Smooth muscle cell (in vitro differentiated cells): ENCODE results near the gene ACOT8. TPM values are rescaled to one million over a fixed set of nuclear protein-coding genes. Genes with fewer than 3 reads are reported as not detected.

Experiments
- DNase-seq: peaks from one replicate; lab custom pipeline; 2025; ENCODE audit not compliant: unreplicated experiment; lab: John Stamatoyannopoulos, UW
- H2AFZ ChIP-seq: fragments of 200-600 bp; sonication (generic); 2 replicates; pipeline ENCODE4 v1.6.0; 2016; ENCODE audit warnings: antibody characterized with exemption, low read depth, mild to moderate bottlenecking
- H3F3A ChIP-seq: fragments of 200-600 bp; sonication (generic); 2 replicates; pipeline ENCODE4 v1.6.0; 2017; ENCODE audit warnings: antibody characterized with exemption, low read depth
- H3K27ac ChIP-seq: fragments of 200-600 bp; sonication (generic); 2 replicates; pipeline ENCODE4 v1.5.1; 2016; ENCODE audit warnings: low read depth, mild to moderate bottlenecking
- H3K27me3 ChIP-seq: fragments of 200-600 bp; sonication (generic); 2 replicates; pipeline ENCODE4 v1.6.1; 2016; ENCODE audit warnings: low read depth, mild to moderate bottlenecking
- H3K36me3 ChIP-seq: fragments of 200-600 bp; sonication (generic); 2 replicates; pipeline ENCODE4 v1.5.1; 2016; ENCODE audit warnings: low read depth
- H3K4me1 ChIP-seq: fragments of 200-600 bp; sonication (generic); 2 replicates; pipeline ENCODE4 v1.5.1; 2016; ENCODE audit warnings: low read depth
- H3K4me2 ChIP-seq: fragments of 200-600 bp; sonication (generic); 2 replicates; pipeline ENCODE4 v1.6.0; 2016; ENCODE audit warnings: mild to moderate bottlenecking
- H3K4me3 ChIP-seq: fragments of 200-600 bp; sonication (generic); 2 replicates; pipeline ENCODE4 v1.5.1; 2016; ENCODE audit warnings: mild to moderate bottlenecking
- H3K79me2 ChIP-seq: fragments of 200-600 bp; sonication (generic); 2 replicates; pipeline ENCODE4 v1.6.0; 2016; ENCODE audit warnings: low read depth, mild to moderate bottlenecking
- H3K9ac ChIP-seq: fragments of 200-600 bp; sonication (generic); 2 replicates; pipeline ENCODE4 v1.6.0; 2016; ENCODE audit warnings: low read depth
- H3K9me3 ChIP-seq: fragments of 200-600 bp; sonication (generic); replicated peaks from 2 replicates; pipeline ENCODE4 v1.5.1; 2016; ENCODE audit warnings: low read depth
- H4K20me1 ChIP-seq: fragments of 200-600 bp; sonication (generic); 2 replicates; pipeline ENCODE4 v1.6.0; 2016; ENCODE audit warnings: low read depth
- WGBS: methylation state at CpG from one replicate; pipeline ENCODE4 v1.1.7; 2016; ENCODE audit warnings: low lambda C conversion rate; 5-methylcytosine and 5-hydroxymethylcytosine counted together
- polyA plus RNA-seq: library from polyadenylated mRNA; unstranded; fragments of >200 nt; fragmentation: Nextera tagmentation; extraction: Ambion mirVana; gene quantifications from 2 replicates; pipeline ENCODE4 v1.2.1, GENCODE V29; 2016
- total RNA-seq: library from RNA; depleted of rRNA; stranded (reverse); fragments of >200 nt; gene quantifications from 2 replicates; pipeline ENCODE4 v1.2.3, GENCODE V29; 2014
- TF ChIP-seq, protein P1 (sequence below): fragments of 200-600 bp; sonication (generic); IDR thresholded peaks from 2 replicates; pipeline ENCODE4 v1.5.1; 2017; ENCODE audit warnings: borderline replicate concordance, mild to moderate bottlenecking, antibody characterized with exemption; ENCODE audit not compliant: insufficient read depth, poor library complexity, severe bottlenecking

Gene ACOT8
- total and polyA plus RNA-seq, 2 experiments from 2014 or later: 31.9 to 43.8 TPM

DNA sequence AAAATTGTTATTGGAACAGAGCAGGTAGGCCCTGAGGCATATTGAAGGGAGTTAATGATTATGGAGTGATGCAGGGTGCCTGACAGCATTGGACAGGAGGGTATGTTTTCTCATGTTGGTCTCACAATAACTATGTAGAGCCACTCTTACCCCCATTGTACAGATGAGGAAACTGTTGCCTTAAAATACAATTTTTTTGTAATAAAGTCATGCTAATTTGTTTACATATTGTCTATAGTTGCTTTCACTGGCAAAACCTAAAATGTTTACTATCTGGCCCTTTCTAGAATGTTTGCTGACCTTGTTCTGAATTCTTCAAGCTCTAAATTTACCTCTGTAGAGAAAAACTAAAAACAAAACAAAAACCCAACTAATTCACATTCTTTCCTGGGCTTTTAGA, 5.7 kb downstream of the ACOT8 start:
- Histone ChIP-seq H3K9ac (no peak overlapping the region), H3K4me2 (no peak overlapping the region), H3K79me2 (peaks cover 17% of the 10 kb centered on the region), H3K36me3 (no peaks in the 10 kb centered on the region), H3K4me3 (no peak overlapping the region), H3K9me3 (no peaks in the 10 kb centered on the region), H3K4me1 (peaks cover 5% of the 10 kb centered on the region), H4K20me1 (no peaks in the 10 kb centered on the region), H3K27me3 (no peaks in the 10 kb centered on the region), H3K27ac (no peak overlapping the region), H3F3A (no peaks in the 10 kb centered on the region), H2AFZ (no peak overlapping the region)
- no peak for DNase-seq
- TF ChIP-seq, protein P1, sequence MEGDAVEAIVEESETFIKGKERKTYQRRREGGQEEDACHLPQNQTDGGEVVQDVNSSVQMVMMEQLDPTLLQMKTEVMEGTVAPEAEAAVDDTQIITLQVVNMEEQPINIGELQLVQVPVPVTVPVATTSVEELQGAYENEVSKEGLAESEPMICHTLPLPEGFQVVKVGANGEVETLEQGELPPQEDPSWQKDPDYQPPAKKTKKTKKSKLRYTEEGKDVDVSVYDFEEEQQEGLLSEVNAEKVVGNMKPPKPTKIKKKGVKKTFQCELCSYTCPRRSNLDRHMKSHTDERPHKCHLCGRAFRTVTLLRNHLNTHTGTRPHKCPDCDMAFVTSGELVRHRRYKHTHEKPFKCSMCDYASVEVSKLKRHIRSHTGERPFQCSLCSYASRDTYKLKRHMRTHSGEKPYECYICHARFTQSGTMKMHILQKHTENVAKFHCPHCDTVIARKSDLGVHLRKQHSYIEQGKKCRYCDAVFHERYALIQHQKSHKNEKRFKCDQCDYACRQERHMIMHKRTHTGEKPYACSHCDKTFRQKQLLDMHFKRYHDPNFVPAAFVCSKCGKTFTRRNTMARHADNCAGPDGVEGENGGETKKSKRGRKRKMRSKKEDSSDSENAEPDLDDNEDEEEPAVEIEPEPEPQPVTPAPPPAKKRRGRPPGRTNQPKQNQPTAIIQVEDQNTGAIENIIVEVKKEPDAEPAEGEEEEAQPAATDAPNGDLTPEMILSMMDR: no peak

DNA sequence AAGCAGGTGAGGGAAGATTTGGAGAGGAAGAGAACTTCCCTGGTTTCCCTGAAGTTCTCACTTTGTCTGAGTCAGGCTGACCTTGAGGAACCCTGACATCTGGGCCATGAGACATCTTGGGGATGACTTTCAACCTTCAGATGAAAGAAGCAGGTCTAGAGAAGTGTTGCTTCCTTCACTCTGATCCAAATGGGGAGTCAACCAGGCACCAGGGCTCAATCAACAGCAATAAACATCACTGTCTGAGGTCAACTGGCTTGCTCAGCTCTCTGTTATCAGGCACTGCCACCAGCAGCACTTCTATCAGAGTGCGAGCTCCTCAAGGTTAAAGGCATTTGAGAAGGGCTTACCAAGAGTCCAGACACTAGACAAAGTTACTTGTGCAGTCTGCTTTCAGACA, 6.3 kb downstream of the ACOT8 start:
- Histone ChIP-seq H3K9me3 (no peaks in the 10 kb centered on the region), H4K20me1 (no peaks in the 10 kb centered on the region), H3K27me3 (no peaks in the 10 kb centered on the region), H3K4me2 (no peak overlapping the region), H3K4me1 (no peaks in the 10 kb centered on the region), H2AFZ (no peak overlapping the region), H3K4me3 (no peak overlapping the region), H3K79me2 (peaks cover 11% of the 10 kb centered on the region), H3K27ac (no peak overlapping the region), H3K9ac (no peak overlapping the region), H3F3A (no peaks in the 10 kb centered on the region), H3K36me3 (no peaks in the 10 kb centered on the region)
- WGBS: 43% methylated on average over 1 of the region's 1 CpG
- TF ChIP-seq, protein P1: no peak
- no peak for DNase-seq

DNA sequence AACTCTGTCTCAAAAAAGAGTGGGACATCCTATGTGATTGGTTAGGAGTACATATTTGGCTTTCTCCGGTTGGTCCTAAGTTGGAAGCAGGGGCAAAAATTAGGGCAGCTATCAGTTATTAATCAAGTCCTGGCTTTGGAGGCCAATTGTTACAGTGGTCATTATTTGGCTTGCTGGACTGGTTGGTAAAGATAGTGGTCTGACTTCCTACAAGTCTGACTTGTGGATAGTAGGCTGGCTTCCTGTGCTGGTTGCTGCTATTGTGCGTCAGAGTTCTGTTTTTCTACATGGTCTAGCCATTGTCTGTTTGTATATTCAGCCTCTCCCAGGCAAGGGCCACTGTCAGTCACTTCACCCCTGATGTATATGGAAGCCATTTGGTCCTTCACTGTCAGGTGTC, 7.0 kb downstream of the ACOT8 start:
- H3K9me3 ChIP-seq: no peaks in the 10 kb centered on the region
- no peak overlapping the region for H2AFZ ChIP-seq
- TF ChIP-seq, protein P1: no peak
- H3K4me1 ChIP-seq: no peaks in the 10 kb centered on the region
- no peak overlapping the region for H3K4me3 ChIP-seq
- no peaks in the 10 kb centered on the region for H3K36me3 ChIP-seq
- H3K27ac ChIP-seq: no peak overlapping the region
- WGBS: 100% methylated on average over 2 of the region's 2 CpGs
- H3K4me2 ChIP-seq: no peak overlapping the region
- no peak for DNase-seq
- H3K27me3 ChIP-seq: no peaks in the 10 kb centered on the region
- H3K9ac ChIP-seq: no peak overlapping the region
- H3F3A ChIP-seq: no peaks in the 10 kb centered on the region
- peaks cover 5% of the 10 kb centered on the region for H3K79me2 ChIP-seq
- no peaks in the 10 kb centered on the region for H4K20me1 ChIP-seq

DNA sequence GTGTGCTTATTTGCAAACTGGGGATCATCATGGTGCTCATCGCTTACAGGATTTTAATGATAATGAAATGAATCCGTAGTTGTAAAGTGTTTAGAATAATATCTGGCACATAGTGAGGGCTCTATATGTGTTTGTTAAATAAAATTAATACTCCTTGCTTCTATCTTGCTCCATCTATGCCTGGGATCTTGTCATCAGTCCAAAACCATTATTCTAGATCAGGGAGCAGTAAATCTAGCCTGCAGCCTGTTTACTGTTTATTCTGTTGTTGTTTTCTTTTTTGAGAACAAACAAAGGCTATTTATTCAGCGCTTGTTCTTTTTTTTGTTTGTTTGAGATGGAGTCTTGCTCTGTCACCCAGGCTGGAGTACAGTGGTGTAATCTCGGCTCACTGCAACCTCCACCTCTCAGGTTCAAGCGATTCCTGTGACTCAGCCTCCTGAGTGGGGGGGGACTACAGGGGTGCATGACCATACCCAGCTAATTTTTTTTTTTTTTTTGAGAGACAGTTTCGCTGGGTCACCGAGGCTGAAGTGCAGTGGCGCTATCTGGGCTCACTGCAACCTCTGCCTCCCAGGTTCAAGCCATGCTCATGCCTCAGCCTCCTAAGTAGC, 8.1 kb downstream of the ACOT8 start:
- H3K4me1 ChIP-seq: no peaks in the 10 kb centered on the region
- TF ChIP-seq, protein P1: no peak
- no peak overlapping the region for H3K4me2 ChIP-seq
- H3K4me3 ChIP-seq: no peak overlapping the region
- no peaks in the 10 kb centered on the region for H3F3A ChIP-seq
- H3K27ac ChIP-seq: no peak overlapping the region
- H3K9ac ChIP-seq: no peak overlapping the region
- H3K9me3 ChIP-seq: no peaks in the 10 kb centered on the region
- no peaks in the 10 kb centered on the region for H3K79me2 ChIP-seq
- no peaks in the 10 kb centered on the region for H3K27me3 ChIP-seq
- peaks cover 7% of the 10 kb centered on the region for H4K20me1 ChIP-seq
- WGBS: 97% methylated on average over 6 of the region's 8 CpGs
- H3K36me3 ChIP-seq: no peaks in the 10 kb centered on the region
- no peak for DNase-seq
- no peak overlapping the region for H2AFZ ChIP-seq
